ENCODE results near the gene CAMK2B.

CAMK2B gene
- 0 to 0.96 (median 0.19) reads per million in 9 experiments for total RNA-seq

GRCh38 chr7:44325201-44325671, at the start of gene CAMK2B:
Gene CAMK2B, minus strand, starts transcription at chr7:44325594. Its CDS starts 173 bp downstream, at chr7:44325421.
- peaks cover 4 to 5% of the 10 kb centered on the region in 2 donors for H3K4me1 Mint-ChIP-seq (ENCODE audit: low read depth in 2 of 2)
- ATAC-seq (replicated peaks) (no peak), DNase-seq (no peak)
- no peak within 1 kb of the TSS for H3K27ac Mint-ChIP-seq
- H3K36me3 Mint-ChIP-seq (ENCODE audit: insufficient read depth): peaks cover 3% of the 10 kb centered on the region
- peaks cover 0 to 9% of the 10 kb centered on the region in 2 donors for H3K9me3 Mint-ChIP-seq
- peaks cover 45 to 79% of the 10 kb centered on the region in 2 donors for H3K27me3 Mint-ChIP-seq
- H3K4me3 Mint-ChIP-seq: peak within 1 kb of the TSS; percentile 70 to 81

DNA sequence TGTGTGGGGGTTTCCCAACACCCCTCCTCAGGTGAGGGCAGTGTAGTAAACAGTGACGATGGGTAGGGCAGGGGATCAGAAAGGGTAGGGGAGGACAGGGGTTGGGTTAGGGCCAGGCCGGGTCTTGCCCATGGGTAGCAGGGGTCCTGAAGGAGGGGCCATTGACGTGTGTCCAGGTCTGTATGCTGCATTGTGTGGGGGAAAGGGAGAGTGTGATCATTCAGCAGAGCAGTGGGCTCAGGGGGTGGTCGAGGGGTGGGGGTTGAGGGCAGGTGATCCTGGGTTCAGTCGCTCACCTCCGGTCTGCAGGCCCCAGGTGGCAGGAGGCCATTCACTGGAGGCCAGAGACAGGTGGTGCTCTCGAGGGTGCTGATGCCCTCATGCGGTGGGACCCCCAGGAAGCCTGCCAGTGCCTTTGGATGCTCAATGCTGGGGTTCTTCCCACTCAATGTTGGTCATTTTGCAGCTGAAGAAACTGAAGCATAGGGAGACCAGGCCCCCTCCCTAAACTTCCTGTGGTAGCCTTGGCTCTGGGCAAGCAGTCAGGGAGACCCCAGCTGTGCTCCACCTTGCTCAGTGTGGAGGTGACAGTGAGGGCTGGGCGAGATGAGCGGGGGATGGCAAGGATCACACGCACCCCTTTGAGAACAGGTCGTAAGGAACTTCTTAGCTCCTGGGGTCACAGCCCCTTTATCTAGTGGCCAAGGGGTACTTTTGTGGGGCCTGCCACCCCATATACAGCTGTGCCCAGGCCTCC, 48.8 kb upstream of the CAMK2B start:
- Mint-ChIP-seq H3K4me1 (ENCODE audit: low read depth in 2 of 2) (peaks cover 9 to 12% of the 10 kb centered on the region in 2 donors), H3K27me3 (peaks cover 7 to 12% of the 10 kb centered on the region in 2 donors), H3K36me3 (ENCODE audit: insufficient read depth) (peaks cover 10% of the 10 kb centered on the region), H3K27ac (no peak overlapping the region), H3K9me3 (no peaks in the 10 kb centered on the region), H3K4me3 (no peak overlapping the region)
- no peak for DNase-seq
- ATAC-seq (replicated peaks): no peak

- no peak for DNase-seq
- peaks cover 6 to 9% of the 10 kb centered on the region in 2 donors for H3K4me1 Mint-ChIP-seq (ENCODE audit: low read depth in 2 of 2)
- no peak overlapping the region for H3K27ac Mint-ChIP-seq
- H3K36me3 Mint-ChIP-seq (ENCODE audit: insufficient read depth): peaks cover 7% of the 10 kb centered on the region
- peaks cover 11 to 20% of the 10 kb centered on the region in 2 donors for H3K27me3 Mint-ChIP-seq
- no peak overlapping the region for H3K4me3 Mint-ChIP-seq
- H3K9me3 Mint-ChIP-seq: no peaks in the 10 kb centered on the region
- no peak for ATAC-seq (replicated peaks)
These were observed 48.0 kb upstream of the CAMK2B start for GRCh38 chr7:44373418-44373740.

- H3K4me1 Mint-ChIP-seq (ENCODE audit: low read depth in 2 of 2): peaks cover 5 to 9% of the 10 kb centered on the region in 2 donors
- H3K27me3 Mint-ChIP-seq: peaks cover 15 to 26% of the 10 kb centered on the region in 2 donors
- no peak overlapping the region for H3K4me3 Mint-ChIP-seq
- H3K9me3 Mint-ChIP-seq: no peaks in the 10 kb centered on the region
- H3K36me3 Mint-ChIP-seq (ENCODE audit: insufficient read depth): peaks cover 7% of the 10 kb centered on the region
- H3K27ac Mint-ChIP-seq: no peak overlapping the region
- DNase-seq (no peak), ATAC-seq (replicated peaks) (no peak)
These were observed 47.4 kb upstream of the CAMK2B start for GRCh38 chr7:44372560-44373417.

- no peak for DNase-seq
- Mint-ChIP-seq H3K27ac (no peak overlapping the region), H3K4me3 (no peak overlapping the region), H3K9me3 (no peaks in the 10 kb centered on the region), H3K4me1 (ENCODE audit: low read depth in 2 of 2) (peaks cover 0 to 5% of the 10 kb centered on the region in 2 donors), H3K36me3 (ENCODE audit: insufficient read depth) (no peaks in the 10 kb centered on the region), H3K27me3 (peaks cover 31 to 41% of the 10 kb centered on the region in 2 donors)
- ATAC-seq (replicated peaks): no peak
These were observed 43.5 kb upstream of the CAMK2B start for GRCh38 chr7:44368885-44369284.

DNA sequence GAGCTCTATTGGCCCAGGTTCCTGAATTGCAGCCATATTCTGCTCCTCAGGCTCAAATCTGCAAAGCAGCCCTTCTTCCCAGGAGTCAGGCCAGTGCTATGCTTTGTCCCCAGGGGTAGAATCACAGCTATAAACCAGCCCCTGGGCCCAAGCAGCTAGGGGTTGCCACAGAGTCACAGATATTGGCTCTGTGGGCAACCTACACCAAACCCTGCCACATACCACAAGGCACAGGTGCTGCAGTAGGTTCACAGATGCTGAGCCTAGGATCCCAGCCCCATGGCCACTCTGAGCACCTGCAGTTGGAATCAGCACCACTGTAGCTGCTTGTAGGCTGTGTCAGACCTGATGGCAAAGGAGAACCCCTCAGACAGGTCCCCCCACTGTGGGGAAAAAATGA, 43.1 kb upstream of the CAMK2B start:
- H3K36me3 Mint-ChIP-seq (ENCODE audit: insufficient read depth): no peaks in the 10 kb centered on the region
- DNase-seq (no peak), ATAC-seq (replicated peaks) (no peak)
- H3K4me1 Mint-ChIP-seq (ENCODE audit: low read depth in 2 of 2): peaks cover 0 to 5% of the 10 kb centered on the region in 2 donors
- H3K27me3 Mint-ChIP-seq: peaks cover 32 to 43% of the 10 kb centered on the region in 2 donors
- no peaks in the 10 kb centered on the region for H3K9me3 Mint-ChIP-seq
- no peak overlapping the region for H3K4me3 Mint-ChIP-seq
- H3K27ac Mint-ChIP-seq: no peak overlapping the region

GRCh38 chr7:44367475-44368043, 42.2 kb upstream of the CAMK2B start:
- H3K27ac Mint-ChIP-seq: no peak overlapping the region
- ATAC-seq (replicated peaks) (no peak), DNase-seq (no peak)
- no peaks in the 10 kb centered on the region for H3K36me3 Mint-ChIP-seq (ENCODE audit: insufficient read depth)
- no peaks in the 10 kb centered on the region for H3K9me3 Mint-ChIP-seq
- H3K27me3 Mint-ChIP-seq: peaks cover 36 to 48% of the 10 kb centered on the region in 2 donors
- H3K4me3 Mint-ChIP-seq: no peak overlapping the region
- peaks cover 0 to 5% of the 10 kb centered on the region in 2 donors for H3K4me1 Mint-ChIP-seq (ENCODE audit: low read depth in 2 of 2)

DNA sequence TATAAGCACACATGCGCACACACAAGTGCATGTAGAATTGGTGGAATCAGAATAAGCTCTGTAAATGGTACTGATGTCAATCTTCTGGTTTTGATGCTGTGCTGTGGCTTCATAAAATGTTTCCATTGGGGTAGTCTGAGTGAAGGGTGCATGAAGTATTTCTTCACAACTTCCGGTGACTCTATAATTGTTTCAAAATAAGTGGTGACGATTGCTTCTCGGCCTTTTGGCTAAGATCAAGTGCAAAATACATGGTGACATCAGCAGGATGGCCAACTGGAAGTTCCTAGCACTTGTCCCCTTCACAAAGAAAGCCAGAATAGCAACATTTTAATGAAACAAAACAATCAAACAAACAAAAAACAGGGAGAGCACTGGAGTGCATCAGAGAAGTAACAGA, 41.6 kb upstream of the CAMK2B start:
- Mint-ChIP-seq H3K4me3 (no peak overlapping the region), H3K27me3 (peaks cover 42 to 53% of the 10 kb centered on the region in 2 donors), H3K36me3 (ENCODE audit: insufficient read depth) (no peaks in the 10 kb centered on the region), H3K27ac (no peak overlapping the region), H3K4me1 (ENCODE audit: low read depth in 2 of 2) (peaks cover 0 to 5% of the 10 kb centered on the region in 2 donors), H3K9me3 (no peaks in the 10 kb centered on the region)
- no peak for ATAC-seq (replicated peaks)
- DNase-seq: no peak

DNA sequence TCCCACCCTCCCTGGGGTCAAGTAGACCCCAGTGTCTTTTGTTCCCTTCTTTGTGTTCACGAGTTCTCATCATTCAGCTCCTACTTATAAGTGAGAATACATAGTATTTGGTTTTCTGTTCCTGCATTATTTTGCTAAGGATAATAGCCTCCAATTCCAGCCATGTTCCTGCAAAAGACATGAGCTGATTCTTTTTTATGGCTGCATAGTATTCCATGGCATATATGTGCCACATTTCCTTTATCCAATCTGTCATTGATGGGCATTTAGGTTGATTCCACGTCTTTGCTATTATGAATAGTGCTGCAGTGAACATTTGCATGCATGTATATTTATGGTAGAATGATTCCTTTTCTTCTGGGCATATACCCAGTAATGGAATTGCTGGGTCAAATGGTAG, 28.3 kb upstream of the CAMK2B start:
- Mint-ChIP-seq H3K9me3 (no peaks in the 10 kb centered on the region), H3K36me3 (ENCODE audit: insufficient read depth) (no peaks in the 10 kb centered on the region), H3K4me1 (ENCODE audit: low read depth in 2 of 2) (no peaks in the 10 kb centered on the region), H3K27me3 (peaks cover 57 to 75% of the 10 kb centered on the region in 2 donors), H3K27ac (no peak overlapping the region), H3K4me3 (no peak overlapping the region)
- DNase-seq: no peak
- ATAC-seq (replicated peaks): no peak

DNA sequence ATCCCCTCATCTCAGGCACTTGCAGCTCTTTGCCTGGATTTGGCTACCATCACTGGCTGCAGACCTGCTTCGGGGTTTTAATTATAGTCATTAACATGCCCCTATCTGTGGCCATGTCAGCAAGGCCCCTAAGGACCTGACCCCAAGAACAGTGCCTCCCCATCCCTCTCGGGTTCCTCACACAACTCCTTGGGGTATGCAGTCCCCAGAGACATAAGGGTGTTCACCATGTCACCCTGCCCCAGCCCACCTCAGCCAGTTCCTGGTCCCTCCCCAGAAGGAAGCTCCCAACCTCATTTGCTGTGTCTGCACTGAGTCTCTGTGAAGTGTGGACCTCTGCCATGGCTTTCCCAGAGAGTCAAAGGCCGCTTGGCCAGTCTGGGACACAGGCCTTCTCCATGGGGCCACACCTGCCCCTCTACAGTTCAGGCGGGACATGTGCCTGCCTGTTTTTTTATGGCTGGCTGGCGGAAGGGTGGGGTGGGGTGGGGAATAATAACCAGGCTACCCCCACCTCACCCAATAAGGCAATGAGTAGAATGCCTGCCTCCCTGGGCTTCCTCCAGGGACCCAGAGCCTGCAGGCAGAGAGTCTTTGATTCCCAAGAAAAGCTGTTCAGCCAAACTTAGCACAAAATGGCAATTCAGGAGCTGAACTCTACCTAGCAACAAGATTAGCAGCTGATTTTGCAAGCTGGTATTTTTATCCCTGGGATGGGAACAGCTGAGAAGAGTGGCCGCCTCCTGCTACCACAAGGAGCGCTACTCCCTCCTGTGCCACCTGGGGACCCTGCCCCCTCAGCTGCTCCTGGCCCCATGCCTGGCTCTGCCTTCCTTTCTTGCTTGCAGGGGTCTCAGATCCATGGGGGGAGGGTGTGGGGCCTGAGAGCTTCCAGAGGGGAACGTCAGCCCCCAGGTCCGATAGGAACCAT, 23.7 kb upstream of the CAMK2B start:
- Mint-ChIP-seq H3K9me3 (no peaks in the 10 kb centered on the region), H3K27me3 (peaks cover 48 to 67% of the 10 kb centered on the region in 2 donors), H3K36me3 (ENCODE audit: insufficient read depth) (no peaks in the 10 kb centered on the region), H3K4me1 (ENCODE audit: low read depth in 2 of 2) (no peaks in the 10 kb centered on the region), H3K4me3 (no peak overlapping the region), H3K27ac (no peak overlapping the region)
- no peak for ATAC-seq (replicated peaks)
- DNase-seq: no peak

DNA sequence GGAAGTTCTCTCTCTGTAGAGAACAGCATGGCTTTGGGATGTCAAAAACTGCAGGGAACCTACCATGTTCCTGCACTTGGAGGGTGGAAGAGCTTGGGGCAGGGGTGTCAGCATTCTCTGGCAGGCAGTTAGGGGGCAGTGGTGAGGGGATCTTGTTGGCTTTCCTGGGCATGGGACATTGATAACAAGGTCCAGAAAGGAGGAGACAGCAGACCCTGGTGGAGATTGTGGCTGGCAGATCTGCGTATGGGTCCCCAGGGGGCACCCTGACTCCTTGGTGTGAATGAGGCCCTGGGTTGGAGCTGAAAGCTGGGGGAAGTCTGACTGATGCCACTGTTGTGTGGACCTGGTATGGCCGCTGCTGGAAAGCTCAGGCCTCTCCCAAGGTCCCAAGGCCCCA, 22.9 kb upstream of the CAMK2B start:
- no peaks in the 10 kb centered on the region for H3K4me1 Mint-ChIP-seq (ENCODE audit: low read depth in 2 of 2)
- H3K27me3 Mint-ChIP-seq: peaks cover 43 to 61% of the 10 kb centered on the region in 2 donors
- H3K4me3 Mint-ChIP-seq: no peak overlapping the region
- no peak for DNase-seq
- no peak overlapping the region for H3K27ac Mint-ChIP-seq
- no peaks in the 10 kb centered on the region for H3K36me3 Mint-ChIP-seq (ENCODE audit: insufficient read depth)
- H3K9me3 Mint-ChIP-seq: no peaks in the 10 kb centered on the region
- ATAC-seq (replicated peaks): no peak

- Mint-ChIP-seq H3K4me1 (ENCODE audit: low read depth in 2 of 2) (no peaks in the 10 kb centered on the region), H3K4me3 (no peak overlapping the region), H3K36me3 (ENCODE audit: insufficient read depth) (no peaks in the 10 kb centered on the region), H3K27me3 (peaks cover 43 to 61% of the 10 kb centered on the region in 2 donors), H3K27ac (no peak overlapping the region), H3K9me3 (no peaks in the 10 kb centered on the region)
- ATAC-seq (replicated peaks) (no peak), DNase-seq (no peak)
These were observed 22.2 kb upstream of the CAMK2B start for GRCh38 chr7:44347546-44348114.
